ENCODE data around the gene SNX1.
"Not testable (repeated sequence)": the region's sequence is repeated elsewhere in the genome, so short reads cannot be mapped to it uniquely, and the experiment has no call there.

SNX1 gene

GRCh38 chr15:64112073-64112772 lies 16.4 kb downstream of the SNX1 start:
- no peak for DNase-seq (ENCODE audit: low read depth in 2 of 2, low spot score in 1 of 2)

DNA sequence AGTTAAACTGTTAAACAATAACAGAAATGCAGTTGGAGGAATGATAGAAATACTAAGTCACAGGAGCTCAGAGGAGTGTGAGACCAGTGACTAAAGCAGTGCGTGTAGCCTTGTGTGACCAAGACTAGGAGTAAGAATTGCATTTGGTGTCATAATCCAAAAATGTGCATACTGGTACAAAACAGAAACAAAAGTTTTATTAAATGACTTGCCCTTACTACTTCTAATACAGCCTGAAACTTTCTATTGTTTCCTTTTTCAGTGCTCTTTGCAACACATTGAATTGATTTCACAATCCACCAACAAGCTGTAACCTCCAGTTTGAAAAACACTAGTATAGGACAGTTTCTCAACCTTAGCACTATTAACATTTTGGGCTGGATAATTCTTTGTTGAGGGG lies 17.1 kb downstream of the SNX1 start:
- no peak for DNase-seq (ENCODE audit: low read depth in 2 of 2, low spot score in 1 of 2)

DNA sequence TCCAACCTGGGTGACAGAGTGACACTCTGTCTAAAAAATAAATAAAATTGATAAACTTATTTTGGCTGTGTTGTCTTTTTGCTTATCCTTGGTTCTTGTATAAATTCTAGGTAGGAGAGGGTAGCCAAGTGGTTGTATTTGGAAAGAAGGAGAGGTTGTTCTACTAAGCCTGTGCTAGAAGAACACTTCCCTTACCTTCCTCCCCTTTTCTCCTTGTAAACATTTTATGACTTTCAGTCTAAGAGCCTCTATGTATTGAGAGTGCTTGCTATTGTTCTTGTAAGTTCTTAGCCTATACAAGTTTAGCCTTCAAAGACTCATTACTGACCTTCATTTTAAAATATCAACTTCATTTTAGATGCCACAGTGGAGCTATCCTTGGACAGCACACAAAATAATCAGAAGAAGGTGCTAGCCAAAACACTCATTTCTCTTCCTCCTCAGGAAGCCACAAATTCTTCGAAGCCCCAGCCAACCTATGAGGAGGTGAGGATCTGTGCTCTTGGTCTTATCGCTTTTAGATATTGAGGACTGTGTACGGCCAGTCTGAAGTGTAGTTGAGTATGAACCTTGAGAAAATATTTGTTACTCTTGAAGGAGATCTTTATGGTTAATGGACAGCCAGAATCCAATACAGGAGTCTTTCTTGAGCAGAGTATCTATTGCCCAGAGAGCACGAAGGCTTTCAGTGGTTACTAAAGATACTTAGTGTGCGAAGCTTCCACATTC lies 22.1 kb downstream of the SNX1 start:
- no peak for DNase-seq (ENCODE audit: low read depth in 2 of 2, low spot score in 1 of 2)

- not testable (repeated sequence) for DNase-seq (ENCODE audit: low read depth in 2 of 2, low spot score in 1 of 2)
Observed at GRCh38 chr15:64120322-64120721, 24.5 kb downstream of the SNX1 start.

- DNase-seq (ENCODE audit: low read depth in 2 of 2, low spot score in 1 of 2) = no peak
Observed at GRCh38 chr15:64121614-64122013, 25.8 kb downstream of the SNX1 start.

DNA sequence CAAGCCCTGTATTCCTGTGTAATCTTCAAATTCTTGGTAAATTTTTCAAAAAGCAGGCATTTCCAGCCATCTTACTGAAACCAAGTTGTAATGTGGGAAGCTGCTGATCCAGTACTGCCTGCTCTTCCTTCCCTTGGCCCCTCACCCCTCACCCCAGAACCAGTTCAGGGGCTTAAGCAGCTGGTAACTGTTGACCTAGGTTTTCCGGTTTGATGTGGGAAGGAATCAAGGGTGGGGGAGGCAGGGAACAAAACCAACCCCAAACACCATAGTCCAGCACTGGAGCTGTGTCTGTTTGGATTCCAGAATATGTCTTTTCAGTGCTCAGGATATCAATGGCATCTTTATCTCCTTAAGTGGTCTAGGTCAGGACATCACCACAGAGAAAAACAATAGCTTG lies 26.7 kb downstream of the SNX1 start:
- DNase-seq (ENCODE audit: low read depth in 2 of 2, low spot score in 1 of 2) = no peak

GRCh38 chr15:64122936-64123351 lies 27.2 kb downstream of the SNX1 start:
- DNase-seq (ENCODE audit: low read depth in 2 of 2, low spot score in 1 of 2) = no peak

DNA sequence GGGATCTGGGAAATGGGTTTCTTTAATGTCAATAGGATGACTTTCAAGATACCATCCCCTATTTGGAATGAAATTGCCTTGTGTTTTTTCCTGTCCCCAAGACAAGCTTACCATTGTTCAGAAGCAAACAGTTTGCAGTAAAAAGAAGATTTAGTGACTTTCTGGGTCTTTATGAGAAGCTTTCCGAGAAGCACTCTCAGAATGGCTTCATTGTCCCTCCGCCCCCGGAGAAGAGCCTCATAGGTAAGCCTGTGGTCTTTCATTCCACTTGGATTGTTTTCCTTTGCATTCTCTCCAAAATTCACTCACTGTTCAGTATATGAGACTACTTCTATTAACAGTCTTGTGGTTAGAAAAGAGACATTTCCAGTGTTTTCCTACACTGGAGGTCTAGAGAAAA lies 30.2 kb downstream of the SNX1 start:
- no peak for DNase-seq (ENCODE audit: low read depth in 2 of 2, low spot score in 1 of 2)

GRCh38 chr15:64127521-64128270 lies 31.9 kb downstream of the SNX1 start:
- DNase-seq (ENCODE audit: low read depth in 2 of 2, low spot score in 1 of 2) = no peak

DNA sequence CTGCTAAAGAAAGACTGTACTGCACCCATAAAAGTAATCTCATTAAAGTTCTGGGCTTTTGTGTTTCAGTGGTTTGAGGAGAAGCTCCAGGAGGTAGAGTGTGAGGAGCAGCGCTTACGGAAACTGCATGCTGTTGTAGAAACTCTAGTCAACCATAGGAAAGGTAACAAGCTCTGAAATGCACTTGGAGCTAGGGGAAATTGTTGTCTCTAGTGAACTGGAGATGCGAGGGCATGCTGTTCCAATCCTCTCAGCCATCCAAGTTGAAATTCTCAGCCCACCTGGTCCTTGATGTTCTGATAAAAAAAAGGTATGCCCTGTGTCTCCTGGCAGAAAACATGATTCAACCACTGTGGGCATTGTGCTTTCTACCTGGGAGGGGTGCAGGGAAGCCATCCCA lies 34.4 kb downstream of the SNX1 start:
- DNase-seq (ENCODE audit: low read depth in 2 of 2, low spot score in 1 of 2) = no peak

- DNase-seq (ENCODE audit: low read depth in 2 of 2, low spot score in 1 of 2) = no peak
Observed at GRCh38 chr15:64131547-64131946, 35.8 kb downstream of the SNX1 start.

DNA sequence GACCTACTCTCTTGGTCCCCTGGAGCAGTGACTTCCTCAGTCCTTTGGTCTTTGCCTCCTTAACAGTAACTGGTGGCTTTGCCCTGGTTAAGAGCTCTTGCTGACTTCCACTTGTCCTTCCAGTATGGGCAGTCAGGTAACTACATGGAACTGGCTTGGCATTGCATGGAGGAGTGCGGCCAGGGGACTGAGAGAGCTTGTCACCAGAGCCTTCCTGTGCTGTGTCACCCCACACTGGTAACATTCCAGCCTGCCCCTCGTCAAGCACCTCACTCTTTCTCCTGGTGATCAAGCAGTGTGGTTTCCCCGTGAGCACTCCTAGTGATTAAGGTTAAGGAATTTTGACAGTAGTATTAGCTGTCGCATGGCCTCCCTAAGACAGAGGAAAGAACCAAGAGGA lies 36.4 kb downstream of the SNX1 start:
- no peak for DNase-seq (ENCODE audit: low read depth in 2 of 2, low spot score in 1 of 2)

GRCh38 chr15:64133623-64134344 lies 38.0 kb downstream of the SNX1 start:
- DNase-seq (ENCODE audit: low read depth in 2 of 2, low spot score in 1 of 2) = no peak

DNA sequence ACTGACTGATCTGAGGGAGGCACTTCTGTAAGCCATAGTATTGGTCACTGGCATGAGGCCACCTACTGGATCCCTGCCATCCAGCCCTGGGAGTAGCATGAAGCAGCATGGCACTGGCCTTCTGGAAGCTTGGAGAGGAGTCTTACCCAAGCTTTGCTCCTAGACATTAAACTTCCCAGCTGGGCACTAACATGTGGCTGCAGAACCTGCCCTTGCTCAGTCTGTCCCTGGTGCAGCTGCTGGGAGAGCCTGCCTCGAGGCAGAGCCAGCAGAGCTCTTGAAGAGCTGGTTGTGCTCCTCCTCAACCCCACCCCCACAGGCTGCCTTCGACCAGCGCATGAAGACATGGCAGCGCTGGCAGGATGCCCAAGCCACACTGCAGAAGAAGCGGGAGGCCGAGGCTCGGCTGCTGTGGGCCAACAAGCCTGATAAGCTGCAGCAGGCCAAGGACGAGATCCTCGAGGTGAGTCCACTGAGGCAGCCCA lies 38.6 kb downstream of the SNX1 start:
- DNase-seq (ENCODE audit: low read depth in 2 of 2, low spot score in 1 of 2) = no peak

DNA sequence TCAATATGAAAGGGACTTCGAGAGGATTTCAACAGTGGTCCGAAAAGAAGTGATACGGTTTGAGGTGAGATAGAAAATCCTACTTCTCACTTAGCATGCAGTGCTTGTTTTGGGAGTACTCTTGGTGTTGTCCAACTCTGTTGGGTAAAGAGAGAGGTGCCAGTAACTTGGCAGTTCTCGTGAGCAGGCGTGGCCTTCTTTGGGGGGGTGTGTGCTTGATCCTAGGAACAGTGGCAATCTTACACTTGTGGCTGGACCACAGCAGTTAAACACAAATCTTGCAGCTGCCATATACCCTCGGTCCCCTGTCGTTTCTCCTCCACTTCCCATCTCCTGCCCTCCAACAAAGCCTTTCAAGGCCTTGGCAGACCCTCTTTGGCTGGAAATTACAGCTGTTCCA lies 40.6 kb downstream of the SNX1 start:
- DNase-seq (ENCODE audit: low read depth in 2 of 2, low spot score in 1 of 2) = no peak

DNA sequence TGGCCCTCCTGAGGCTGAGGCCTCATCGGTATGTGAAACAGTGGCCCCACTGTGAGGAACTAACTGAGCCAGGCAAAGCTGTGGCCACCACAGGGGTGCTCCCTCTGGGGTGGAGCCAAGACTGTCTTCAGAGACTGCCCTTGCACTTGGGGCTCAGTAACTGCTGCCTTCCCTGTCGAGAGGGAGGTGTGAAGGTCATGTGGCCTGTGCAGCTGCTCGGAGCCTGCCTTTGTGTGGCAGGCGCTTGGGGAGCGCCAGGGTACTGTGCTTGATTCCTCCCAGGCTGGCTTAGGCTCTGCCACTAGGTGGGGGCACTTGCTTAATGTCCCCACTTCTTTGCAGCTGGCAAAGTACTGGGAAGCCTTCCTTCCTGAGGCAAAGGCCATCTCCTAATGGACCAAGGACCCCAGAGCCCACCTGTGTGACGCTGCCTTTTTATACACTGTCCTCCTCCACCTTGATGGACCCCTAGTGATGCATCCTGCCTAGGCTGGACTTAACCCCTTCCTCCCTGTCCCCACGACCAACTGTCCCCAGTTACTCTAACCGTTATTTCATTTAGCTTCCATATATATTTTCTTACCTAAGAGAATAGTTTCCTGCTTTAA lies 41.5 kb downstream of the SNX1 start:
- no peak for DNase-seq (ENCODE audit: low read depth in 2 of 2, low spot score in 1 of 2)

DNA sequence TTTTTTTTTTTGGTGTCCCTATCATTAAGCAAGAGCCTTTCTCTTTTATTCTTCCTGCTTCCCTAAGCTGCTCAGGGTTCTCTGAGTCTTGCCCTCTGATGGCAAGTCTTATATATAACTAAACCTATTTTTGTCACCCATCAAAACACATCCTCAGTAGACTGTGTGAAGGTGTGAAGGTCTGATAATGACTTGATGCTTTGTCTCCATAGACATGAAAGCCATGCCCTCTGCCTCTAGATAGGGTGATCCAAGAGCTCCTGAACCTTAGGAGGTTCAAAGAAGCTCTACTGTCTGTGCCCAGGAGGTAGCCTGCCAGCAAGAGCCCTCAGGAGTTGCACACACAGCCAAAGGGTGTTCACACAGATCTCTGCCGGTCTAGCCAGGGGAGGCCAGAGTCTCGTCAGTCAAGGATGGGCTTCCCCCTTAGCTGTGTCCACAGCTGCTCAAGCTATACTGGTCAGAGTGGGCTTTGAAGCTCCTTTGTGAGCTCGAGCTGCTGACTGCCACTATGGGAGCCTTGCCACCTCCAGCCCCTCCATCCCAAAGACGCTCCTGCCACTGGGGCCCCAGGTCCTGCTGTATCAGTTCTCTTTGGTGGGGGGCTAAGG lies 42.7 kb downstream of the SNX1 start:
- DNase-seq (ENCODE audit: low read depth in 2 of 2, low spot score in 1 of 2) = no peak

- DNase-seq (ENCODE audit: low read depth in 2 of 2, low spot score in 1 of 2) = no peak
Observed at GRCh38 chr15:64141798-64142512, 46.2 kb downstream of the SNX1 start.

GRCh38 chr15:64143276-64143675 lies 47.5 kb downstream of the SNX1 start:
- no peak for DNase-seq (ENCODE audit: low read depth in 2 of 2, low spot score in 1 of 2)

DNA sequence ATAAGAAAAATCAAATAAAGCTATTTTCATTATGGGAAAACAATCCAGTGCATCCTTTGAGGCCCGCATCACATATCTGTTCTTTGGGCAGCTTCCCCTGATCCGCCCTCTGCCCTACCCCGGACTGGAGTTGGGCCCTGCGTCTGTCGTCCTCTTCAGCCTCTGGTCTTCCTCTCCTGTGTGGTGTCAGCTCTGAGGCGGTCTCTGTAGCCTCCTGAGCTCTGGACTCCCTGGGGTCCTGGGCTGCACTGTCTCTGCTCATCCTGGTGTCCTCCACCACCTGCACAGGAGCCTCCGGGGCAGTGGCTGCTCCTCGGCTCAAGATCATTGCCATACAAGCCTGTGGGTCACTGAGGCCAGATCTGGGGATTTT lies 48.4 kb downstream of the SNX1 start:
- DNase-seq (ENCODE audit: low read depth in 2 of 2, low spot score in 1 of 2) = no peak
